H1 (cell line): Measurements from ENCODE around the gene CHD2. TPM values are rescaled to one million over a fixed set of nuclear protein-coding genes. Genes with fewer than 3 reads are reported as not detected.

ENCODE experiments used
- BACH1 ChIP-seq: IDR thresholded peaks from 2 replicates; pipeline ENCODE4 v1.6.1; 2012; ENCODE audit warnings: low read length, improper control_type of control experiment
- SIRT6 ChIP-seq: IDR thresholded peaks from one replicate; pipeline ENCODE4 v1.7.1; 2012; ENCODE audit warnings: low read length, inconsistent platforms
- SP4 ChIP-seq: IDR thresholded peaks from 2 replicates; pipeline ENCODE4 v1.6.1; 2012; ENCODE audit warnings: low read length, inconsistent platforms
- polyA plus RNA-seq, 7 experiments: library from polyadenylated mRNA; depleted of rRNA in 3 of 7; stranded (reverse) in 5 of 7; unstranded in 2 of 7; fragments of >200 nt in 5 of 7; fragments of 200-250 nt in 2 of 7; gene quantifications; 1 replicate in 5 of 7; 2 replicates in 1 of 7; 4 replicates in 1 of 7; pipeline versions ENCODE4 v1.2.1 to v1.2.3, GENCODE V29; 2011 to 2013; ENCODE audit warnings: missing spikeins in 2 of 7, mixed read lengths in 2 of 7
- total RNA-seq: library from RNA; stranded (reverse); fragmentation: NEBNext Ultra II Directional; extraction: Animal tissue kit (Norgen Biotek cat#: 25700); gene quantifications from 2 replicates; pipeline ENCODE4 v1.2.1, GENCODE V29; 2021

CHD2 gene
- total and polyA plus RNA-seq, 2 of the 8 experiments (the other 6 are each of a cell fraction or from before 2014, with no cell fraction given), result 28.8 to 70.0 TPM

DNA sequence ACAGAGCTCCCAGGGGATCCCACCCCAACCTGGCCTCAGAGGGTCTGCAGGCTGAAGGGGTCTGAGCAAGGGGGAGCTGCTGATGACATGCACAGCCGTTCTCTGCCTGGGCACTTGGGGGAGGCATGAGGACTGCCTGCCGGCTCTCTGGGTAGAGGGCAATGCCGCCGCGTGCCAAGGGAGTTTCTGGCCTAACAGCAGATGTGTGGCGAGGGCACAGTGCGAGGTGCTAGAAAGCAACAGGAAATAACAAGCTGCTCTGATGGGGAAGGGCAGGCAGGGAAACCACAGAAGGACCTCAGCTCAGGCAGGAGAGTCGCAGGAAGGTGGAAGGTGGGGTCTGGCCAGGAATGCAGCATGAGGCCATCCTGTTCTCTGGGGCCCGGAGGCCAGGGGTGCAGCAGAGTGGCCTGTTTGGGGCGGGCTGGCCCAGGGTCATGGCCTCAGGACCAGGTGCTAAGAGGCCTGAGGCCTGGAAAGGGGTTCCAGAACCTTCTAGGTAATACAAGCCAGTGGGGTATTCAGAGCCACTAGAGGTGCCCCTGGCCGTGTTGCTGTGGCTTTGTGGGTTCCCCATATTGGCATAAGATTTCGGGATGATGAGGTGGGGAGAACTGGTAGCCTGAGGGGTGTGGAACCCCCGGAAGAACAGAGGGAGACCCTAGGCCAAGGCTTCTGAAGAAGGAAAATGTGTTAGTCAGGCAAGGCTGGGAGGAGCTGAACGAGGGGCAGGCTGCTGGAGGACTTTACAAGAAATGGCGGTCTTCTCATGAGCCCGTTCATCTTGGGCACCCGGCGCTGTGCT, 147.7 kb downstream of the CHD2 start (continued):
- TF ChIP-seq SIRT6, result no peak
- no peak for TF ChIP-seq SP4
- no peak for TF ChIP-seq BACH1
